Fibroblast of the conjunctiva (primary cell): ENCODE data around the gene CDH22.

Source experiments
- DNase-seq: peaks from one replicate; pipeline ENCODE4 v3.0.0-alpha.2; 2010; ENCODE audit warnings: low read depth

The CDH22 gene

GRCh38 chr20:46192376-46192944 lies 115.8 kb downstream of the CDH22 start:
- no peak for DNase-seq

GRCh38 chr20:46191611-46192010 lies 116.7 kb downstream of the CDH22 start:
- no peak for DNase-seq

GRCh38 chr20:46191168-46191540 lies 117.1 kb downstream of the CDH22 start:
- no peak for DNase-seq

GRCh38 chr20:46190478-46191167 lies 117.7 kb downstream of the CDH22 start:
- DNase-seq = no peak

GRCh38 chr20:46188866-46189541 lies 119.3 kb downstream of the CDH22 start:
- no peak for DNase-seq

GRCh38 chr20:46186210-46186609 lies 122.1 kb downstream of the CDH22 start:
- DNase-seq = no peak

GRCh38 chr20:46185353-46185752 lies 122.9 kb downstream of the CDH22 start:
- no peak for DNase-seq

GRCh38 chr20:46183768-46184167 lies 124.5 kb downstream of the CDH22 start:
- no peak for DNase-seq

GRCh38 chr20:46182276-46183200 lies 125.8 kb downstream of the CDH22 start:
- DNase-seq = no peak

GRCh38 chr20:46179862-46180261 lies 128.4 kb downstream of the CDH22 start:
- DNase-seq = no peak

- DNase-seq = no peak
Observed at GRCh38 chr20:46178891-46179290, 129.4 kb downstream of the CDH22 start.

GRCh38 chr20:46177768-46178167 lies 130.5 kb downstream of the CDH22 start:
- no peak for DNase-seq

GRCh38 chr20:46176739-46177378 lies 131.4 kb downstream of the CDH22 start:
- no peak for DNase-seq

- no peak for DNase-seq
Observed at GRCh38 chr20:46175127-46175494, 133.2 kb downstream of the CDH22 start.

GRCh38 chr20:46174469-46175126 lies 133.7 kb downstream of the CDH22 start:
- peak; percentile 23 for DNase-seq

GRCh38 chr20:46173652-46174468 lies 134.4 kb downstream of the CDH22 start:
- DNase-seq = no peak

GRCh38 chr20:46172961-46173536 lies 135.2 kb downstream of the CDH22 start:
- no peak for DNase-seq

- DNase-seq = no peak
Observed at GRCh38 chr20:46172455-46172854, 135.8 kb downstream of the CDH22 start.

- DNase-seq = no peak
Observed at GRCh38 chr20:46171909-46172308, 136.4 kb downstream of the CDH22 start.

- DNase-seq = no peak
Observed at GRCh38 chr20:46171476-46171875, 136.8 kb downstream of the CDH22 start.
